Glutamatergic neuron (in vitro differentiated cells): ENCODE data around the gene CLN5. TPM values are rescaled to one million over a fixed set of nuclear protein-coding genes. Genes with fewer than 3 reads are reported as not detected.

Source experiments
- DNase-seq: peaks from one replicate; pipeline ENCODE4 v3.0.0; 2022
- H3K27ac Mint-ChIP-seq: one replicate; pipeline ENCODE4 v1.8.0; 2020; ENCODE audit warnings: mild to moderate bottlenecking, mixed read lengths, inconsistent platforms; ENCODE audit not compliant: unreplicated experiment
- H3K27me3 Mint-ChIP-seq: one replicate; pipeline ENCODE4 v1.8.0; 2020; ENCODE audit warnings: mild to moderate bottlenecking, moderate library complexity, mixed read lengths, inconsistent platforms; ENCODE audit not compliant: unreplicated experiment
- H3K36me3 Mint-ChIP-seq: one replicate; pipeline ENCODE4 v1.8.0; 2020; ENCODE audit warnings: mild to moderate bottlenecking, mixed read lengths, inconsistent platforms; ENCODE audit not compliant: unreplicated experiment
- H3K4me1 Mint-ChIP-seq: one replicate; pipeline ENCODE4 v1.8.0; 2020; ENCODE audit warnings: mild to moderate bottlenecking, low read depth, mixed read lengths, inconsistent platforms; ENCODE audit not compliant: unreplicated experiment
- H3K4me3 Mint-ChIP-seq: one replicate; pipeline ENCODE4 v1.8.0; 2020; ENCODE audit warnings: mild to moderate bottlenecking, mixed read lengths, inconsistent platforms; ENCODE audit not compliant: unreplicated experiment
- H3K9me3 Mint-ChIP-seq: one replicate; pipeline ENCODE4 v1.8.0; 2020; ENCODE audit warnings: mild to moderate bottlenecking, moderate library complexity, mixed read lengths, inconsistent platforms; ENCODE audit not compliant: unreplicated experiment
- CTCF ChIP-seq: fragments of 200-600 bp; sonication (generic); IDR thresholded peaks from one replicate; pipeline ENCODE4 v1.5.0; 2021; ENCODE audit not compliant: partially characterized antibody, unreplicated experiment
- total RNA-seq: library from RNA; stranded (reverse); fragmentation: NEBNext Ultra II Directional; extraction: Animal tissue kit (Norgen Biotek cat#: 25700); gene quantifications from one replicate; pipeline ENCODE4 v1.2.1, GENCODE V29; 2021; ENCODE audit not compliant: unreplicated experiment

Gene CLN5
- total RNA-seq, 1 donor from 2014 or later: 14.6 TPM

DNA sequence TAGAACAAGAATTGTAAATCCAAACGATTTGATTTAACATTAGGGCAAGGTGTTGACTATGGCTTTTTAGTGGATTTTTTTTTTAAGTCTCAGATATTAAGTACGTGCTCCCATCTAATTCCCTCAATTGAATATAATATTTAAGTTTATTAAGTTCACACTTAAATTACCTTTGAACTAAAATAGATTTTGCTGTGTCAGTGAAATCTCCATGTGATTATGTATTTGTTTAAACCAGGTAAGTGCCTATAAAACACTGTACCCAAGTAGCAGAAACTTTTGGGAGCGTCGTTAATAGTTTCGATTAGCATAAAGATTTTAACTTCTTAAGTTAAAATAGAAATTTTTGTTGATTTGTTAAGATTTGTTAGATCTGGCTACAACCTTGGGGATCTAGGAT is 1.6 kb downstream of the CLN5 start:
- Mint-ChIP-seq H3K27me3 (peaks cover 4% of the 10 kb centered on the region), H3K36me3 (peaks cover 5% of the 10 kb centered on the region), H3K9me3 (no peaks in the 10 kb centered on the region)

DNA sequence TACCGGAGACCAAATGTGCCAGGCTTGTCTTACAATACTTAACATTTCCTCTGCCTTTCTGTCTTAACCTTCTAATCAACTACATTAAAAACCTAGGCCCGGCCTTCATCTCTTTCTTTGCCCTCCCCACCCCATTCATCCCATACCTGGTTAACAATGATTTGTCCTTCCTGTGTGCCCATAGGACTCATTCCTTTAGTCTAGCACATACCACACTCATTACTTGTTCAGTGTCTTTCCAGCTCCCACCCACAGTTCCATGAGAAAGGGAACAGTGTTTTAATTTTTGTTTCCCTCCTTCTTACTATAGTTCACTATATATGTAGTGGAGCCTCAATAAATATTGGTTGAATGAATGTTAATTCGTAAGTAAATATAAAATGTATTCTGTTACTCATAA is 2.4 kb downstream of the CLN5 start:
- H3K27ac Mint-ChIP-seq: no peak overlapping the region
- no peaks in the 10 kb centered on the region for H3K9me3 Mint-ChIP-seq
- peaks cover 4% of the 10 kb centered on the region for H3K4me1 Mint-ChIP-seq
- H3K36me3 Mint-ChIP-seq: peaks cover 5% of the 10 kb centered on the region
- peak overlapping the region; percentile 41 for H3K4me3 Mint-ChIP-seq
- no peak for DNase-seq
- TF ChIP-seq CTCF: no peak
- peaks cover 4% of the 10 kb centered on the region for H3K27me3 Mint-ChIP-seq

More for the DNA sequence above, 1.6 kb downstream of the CLN5 start:
- TF ChIP-seq CTCF: no peak
- Mint-ChIP-seq H3K4me1 (peaks cover 4% of the 10 kb centered on the region), H3K4me3 (peak overlapping the region; percentile 99), H3K27ac (no peak overlapping the region)
- DNase-seq: no peak

- no peaks in the 10 kb centered on the region for H3K27me3 Mint-ChIP-seq
- H3K4me3 Mint-ChIP-seq: no peak overlapping the region
- no peak for TF ChIP-seq CTCF
- H3K4me1 Mint-ChIP-seq: no peaks in the 10 kb centered on the region
- no peaks in the 10 kb centered on the region for H3K9me3 Mint-ChIP-seq
- no peak for DNase-seq
- peaks cover 5% of the 10 kb centered on the region for H3K36me3 Mint-ChIP-seq
- H3K27ac Mint-ChIP-seq: no peak overlapping the region
Observed at GRCh38 chr13:77000475-77000874, 8.6 kb downstream of the CLN5 start.

DNA sequence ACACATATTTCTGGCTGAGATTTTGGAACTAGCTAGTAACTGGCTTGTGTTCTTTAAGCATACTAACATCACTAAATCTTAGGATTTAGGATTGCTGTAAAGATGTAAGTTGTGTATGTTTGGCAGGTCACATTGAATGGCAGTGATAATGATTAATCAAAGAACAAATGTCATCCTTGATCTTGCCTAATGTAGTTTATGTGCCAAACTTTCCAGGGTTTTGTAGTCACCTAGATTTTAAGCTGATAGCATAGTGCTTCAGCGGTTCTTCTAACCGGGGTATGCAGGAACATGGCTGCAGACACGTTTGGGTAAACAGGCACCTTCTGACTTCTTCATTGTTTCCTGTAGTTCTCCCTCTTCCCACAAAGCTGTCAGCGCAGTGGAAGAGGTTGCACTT is 9.7 kb downstream of the CLN5 start:
- no peak for TF ChIP-seq CTCF
- no peaks in the 10 kb centered on the region for H3K9me3 Mint-ChIP-seq
- no peaks in the 10 kb centered on the region for H3K4me1 Mint-ChIP-seq
- H3K36me3 Mint-ChIP-seq: peaks cover 2% of the 10 kb centered on the region
- H3K4me3 Mint-ChIP-seq: no peak overlapping the region
- DNase-seq: no peak
- H3K27ac Mint-ChIP-seq: no peak overlapping the region
- H3K27me3 Mint-ChIP-seq: no peaks in the 10 kb centered on the region

- Mint-ChIP-seq H3K36me3 (no peaks in the 10 kb centered on the region), H3K27me3 (no peaks in the 10 kb centered on the region), H3K9me3 (no peaks in the 10 kb centered on the region), H3K27ac (no peak overlapping the region), H3K4me3 (no peak overlapping the region), H3K4me1 (no peaks in the 10 kb centered on the region)
- no peak for DNase-seq
- no peak for TF ChIP-seq CTCF
Observed at GRCh38 chr13:77001963-77002587, 10.2 kb downstream of the CLN5 start.
